GM18867 (cell line): ENCODE measurements around the gene VWCE.
"Not testable (repeated sequence)": the region's sequence is repeated elsewhere in the genome, so short reads cannot be mapped to it uniquely, and the experiment has no call there.

Experiments used
- ATAC-seq: cut with Tn5 transposase; IDR thresholded peaks from one replicate; pipeline ENCODE4 v1.9.1; 2021; ENCODE audit warnings: mild to moderate bottlenecking, moderate library complexity; ENCODE audit not compliant: unreplicated experiment

VWCE gene

DNA sequence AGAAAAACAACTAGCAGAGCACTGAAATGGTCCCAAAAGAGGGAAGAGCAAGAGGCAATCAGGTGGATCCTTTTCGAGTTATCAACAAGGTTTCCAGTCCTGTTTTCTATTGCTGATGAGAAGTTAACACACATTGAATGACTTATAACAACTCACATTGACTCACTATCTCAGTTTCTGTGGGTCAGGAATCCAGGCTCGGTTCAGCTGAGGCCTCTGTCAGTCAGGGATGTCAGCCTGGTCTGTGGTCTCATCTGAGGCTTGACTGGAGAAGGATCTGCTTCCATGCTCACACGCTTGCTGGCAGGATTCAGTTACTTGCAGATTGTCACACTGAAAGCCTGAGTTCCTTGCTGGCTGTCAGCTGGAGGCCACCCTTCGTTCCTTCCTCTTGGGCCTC, 76.8 kb downstream of the VWCE start:
- not testable (repeated sequence) for ATAC-seq

DNA sequence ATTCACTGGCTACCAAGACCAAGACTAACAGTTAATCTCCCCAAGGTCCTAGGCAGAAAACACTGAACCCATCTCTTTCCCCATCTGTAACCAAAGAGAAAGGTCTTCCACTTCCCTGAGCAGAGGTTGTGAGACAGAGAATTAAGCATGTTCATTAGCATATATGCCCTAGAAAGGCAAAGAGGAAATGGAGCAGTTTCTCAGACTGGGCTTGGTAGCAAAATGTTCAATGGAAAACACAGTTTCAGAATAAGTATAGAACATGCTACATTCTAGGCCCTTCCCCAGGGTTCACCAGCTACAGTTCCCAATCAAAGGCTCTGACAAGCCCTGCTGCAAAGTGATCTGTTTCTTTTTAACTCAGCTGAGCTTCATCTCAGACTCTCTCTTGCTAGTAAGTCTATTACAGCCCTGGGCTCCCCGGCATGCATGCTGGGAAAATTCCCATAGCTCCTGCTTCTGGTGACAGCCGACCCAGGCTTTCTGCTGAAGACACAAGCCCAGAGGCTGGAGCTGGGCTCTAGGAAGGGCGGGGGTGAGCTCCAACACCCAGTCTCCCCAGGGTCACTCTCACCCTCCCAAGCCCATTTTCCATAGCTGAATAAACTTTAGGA, 81.3 kb downstream of the VWCE start:
- ATAC-seq, result not testable (repeated sequence)

DNA sequence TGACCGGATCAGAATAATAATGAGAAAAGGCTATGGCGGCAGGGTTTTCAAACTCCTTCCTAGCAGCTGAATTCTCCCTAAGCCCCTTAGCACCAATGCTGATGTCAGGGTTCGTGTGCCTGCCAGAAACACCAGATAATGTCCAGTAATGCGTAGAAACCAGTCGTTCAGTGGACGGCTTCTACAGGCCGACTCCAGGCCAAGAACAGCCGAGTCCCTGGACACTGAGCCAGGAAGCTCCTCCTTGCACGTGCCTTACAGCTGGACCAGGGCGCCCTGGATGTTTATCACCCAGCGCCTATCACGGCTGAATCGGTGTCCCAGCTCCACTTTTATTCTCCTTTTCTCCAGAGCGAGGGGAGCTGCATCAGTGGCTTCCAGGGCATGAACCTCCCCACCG, 82.9 kb downstream of the VWCE start:
- ATAC-seq, result not testable (repeated sequence)

DNA sequence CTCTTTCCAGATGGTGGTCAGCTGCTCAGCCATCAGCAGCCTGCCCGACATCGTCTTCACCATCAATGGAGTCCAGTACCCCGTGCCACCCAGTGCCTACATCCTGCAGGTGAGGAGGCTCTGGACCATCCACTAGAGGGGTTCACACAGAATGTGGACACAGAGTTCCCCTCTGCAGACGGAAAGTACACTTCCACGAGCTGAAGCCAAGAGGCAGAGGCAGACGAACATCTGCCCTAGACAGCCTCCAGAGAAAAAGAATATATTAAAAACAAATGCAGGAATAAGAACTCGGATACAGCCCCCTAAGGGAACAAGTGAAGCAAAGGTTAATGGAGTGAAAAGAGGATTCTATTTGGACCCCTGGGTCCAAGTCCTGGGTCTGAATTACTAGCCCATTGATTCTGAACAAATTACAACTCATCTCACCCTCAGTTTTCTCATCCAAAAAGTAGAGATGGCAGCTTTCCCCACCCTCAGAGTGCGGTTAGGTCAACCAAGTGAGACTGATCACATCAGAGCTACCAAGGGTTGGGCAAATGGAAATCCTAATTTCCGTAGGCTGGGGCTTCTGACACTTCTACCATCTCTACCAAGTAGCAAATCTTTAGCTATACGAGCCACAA, 83.7 kb downstream of the VWCE start:
- ATAC-seq, result not testable (repeated sequence)

DNA sequence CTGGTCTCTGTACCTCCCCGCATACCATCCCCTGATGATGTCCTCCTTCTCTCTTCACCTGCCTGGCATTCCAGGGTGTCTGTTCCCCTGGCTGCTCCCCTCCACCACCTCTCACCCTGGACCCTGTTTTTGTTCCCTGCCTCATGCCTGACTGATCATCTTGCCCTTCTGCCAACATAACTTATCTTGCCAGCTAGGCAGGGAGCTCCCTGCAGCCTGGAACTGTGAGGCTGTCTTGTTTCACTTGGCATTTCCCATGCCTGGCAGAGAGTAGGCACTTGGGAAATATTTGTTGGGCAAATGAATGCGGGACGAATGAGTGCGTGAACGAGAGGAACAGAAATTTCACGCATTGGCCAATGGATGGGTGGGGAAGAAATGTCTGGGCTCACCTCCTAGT, 84.5 kb downstream of the VWCE start:
- not testable (repeated sequence) for ATAC-seq
